ENCODE results near the gene FRA10AC1.

The FRA10AC1 gene

GRCh38 chr10:93656155-93656554 is 46.2 kb downstream of the FRA10AC1 start:
- DNase-seq (ENCODE audit: extremely low read depth, insufficient read length): no peak
- TF ChIP-seq CTCF (IDR thresholded peaks at IDR 0.05; ENCODE audit: insufficient read depth, low read length, poor library complexity, severe bottlenecking): no peak
- no peak overlapping the region for H3K4me3 ChIP-seq (replicated peaks; ENCODE audit: low read depth, low read length)

GRCh38 chr10:93654201-93654600 is 48.2 kb downstream of the FRA10AC1 start:
- TF ChIP-seq CTCF (IDR thresholded peaks at IDR 0.05; ENCODE audit: insufficient read depth, low read length, poor library complexity, severe bottlenecking): no peak
- Histone ChIP-seq H3K36me3 (ENCODE audit: control insufficient read depth, insufficient read depth, low read length) (no peaks in the 10 kb centered on the region), H3K4me3 (replicated peaks; ENCODE audit: low read depth, low read length) (no peak overlapping the region), H3K27me3 (replicated peaks; ENCODE audit: control insufficient read depth, insufficient read depth, low read length) (no peaks in the 10 kb centered on the region)
- DNase-seq (ENCODE audit: extremely low read depth, insufficient read length): no peak

More at GRCh38 chr10:93656155-93656554, 46.2 kb downstream of the FRA10AC1 start:
- Histone ChIP-seq H3K27me3 (replicated peaks; ENCODE audit: control insufficient read depth, insufficient read depth, low read length) (no peaks in the 10 kb centered on the region), H3K36me3 (ENCODE audit: control insufficient read depth, insufficient read depth, low read length) (no peaks in the 10 kb centered on the region)

- H3K27me3 ChIP-seq (replicated peaks; ENCODE audit: control insufficient read depth, insufficient read depth, low read length): no peaks in the 10 kb centered on the region
- TF ChIP-seq CTCF (IDR thresholded peaks at IDR 0.05; ENCODE audit: insufficient read depth, low read length, poor library complexity, severe bottlenecking): no peak
- no peak for DNase-seq (ENCODE audit: extremely low read depth, insufficient read length)
- no peak overlapping the region for H3K4me3 ChIP-seq (replicated peaks; ENCODE audit: low read depth, low read length)
- H3K36me3 ChIP-seq (ENCODE audit: control insufficient read depth, insufficient read depth, low read length): no peaks in the 10 kb centered on the region
Observed at GRCh38 chr10:93652857-93653256, 49.5 kb downstream of the FRA10AC1 start.

GRCh38 chr10:93639791-93640190 is 62.6 kb downstream of the FRA10AC1 start:
- H3K36me3 ChIP-seq (ENCODE audit: control insufficient read depth, insufficient read depth, low read length): no peaks in the 10 kb centered on the region
- no peaks in the 10 kb centered on the region; the same call in 1 of the 2 replicates for H3K27me3 ChIP-seq (replicated peaks; ENCODE audit: control insufficient read depth, insufficient read depth, low read length)
- DNase-seq (ENCODE audit: extremely low read depth, insufficient read length): no peak
- no peak overlapping the region for H3K4me3 ChIP-seq (replicated peaks; ENCODE audit: low read depth, low read length)
- no peak for TF ChIP-seq CTCF (IDR thresholded peaks at IDR 0.05; ENCODE audit: insufficient read depth, low read length, poor library complexity, severe bottlenecking)

GRCh38 chr10:93630625-93631557 is 71.5 kb downstream of the FRA10AC1 start:
- Histone ChIP-seq H3K4me3 (replicated peaks; ENCODE audit: low read depth, low read length) (no peak overlapping the region), H3K27me3 (replicated peaks; ENCODE audit: control insufficient read depth, insufficient read depth, low read length) (no peaks in the 10 kb centered on the region), H3K36me3 (ENCODE audit: control insufficient read depth, insufficient read depth, low read length) (no peaks in the 10 kb centered on the region)
- TF ChIP-seq CTCF (IDR thresholded peaks at IDR 0.05; ENCODE audit: insufficient read depth, low read length, poor library complexity, severe bottlenecking): no peak
- no peak for DNase-seq (ENCODE audit: extremely low read depth, insufficient read length)

Data from GM06990 (cell line).